Measurements from ENCODE around the gene PRSS56.

Gene PRSS56

GRCh38 chr2:232478571-232479340, 41.4 kb upstream of the PRSS56 start:
- no peak for TF ChIP-seq CTCF (IDR thresholded peaks at IDR 0.05; ENCODE audit: control extremely low read depth, extremely low read depth, low read depth, missing control alignments)
- CTCF ChIA-PET = interaction anchor here (1.5 kb wide), 1 partner anchor 14 kb away, joined by 3 read pairs; no protein-coding TSS in a partner anchor
- POLR2A ChIA-PET = no interaction called here
- no peak for DNase-seq (ENCODE audit: extremely low spot score)

DNA sequence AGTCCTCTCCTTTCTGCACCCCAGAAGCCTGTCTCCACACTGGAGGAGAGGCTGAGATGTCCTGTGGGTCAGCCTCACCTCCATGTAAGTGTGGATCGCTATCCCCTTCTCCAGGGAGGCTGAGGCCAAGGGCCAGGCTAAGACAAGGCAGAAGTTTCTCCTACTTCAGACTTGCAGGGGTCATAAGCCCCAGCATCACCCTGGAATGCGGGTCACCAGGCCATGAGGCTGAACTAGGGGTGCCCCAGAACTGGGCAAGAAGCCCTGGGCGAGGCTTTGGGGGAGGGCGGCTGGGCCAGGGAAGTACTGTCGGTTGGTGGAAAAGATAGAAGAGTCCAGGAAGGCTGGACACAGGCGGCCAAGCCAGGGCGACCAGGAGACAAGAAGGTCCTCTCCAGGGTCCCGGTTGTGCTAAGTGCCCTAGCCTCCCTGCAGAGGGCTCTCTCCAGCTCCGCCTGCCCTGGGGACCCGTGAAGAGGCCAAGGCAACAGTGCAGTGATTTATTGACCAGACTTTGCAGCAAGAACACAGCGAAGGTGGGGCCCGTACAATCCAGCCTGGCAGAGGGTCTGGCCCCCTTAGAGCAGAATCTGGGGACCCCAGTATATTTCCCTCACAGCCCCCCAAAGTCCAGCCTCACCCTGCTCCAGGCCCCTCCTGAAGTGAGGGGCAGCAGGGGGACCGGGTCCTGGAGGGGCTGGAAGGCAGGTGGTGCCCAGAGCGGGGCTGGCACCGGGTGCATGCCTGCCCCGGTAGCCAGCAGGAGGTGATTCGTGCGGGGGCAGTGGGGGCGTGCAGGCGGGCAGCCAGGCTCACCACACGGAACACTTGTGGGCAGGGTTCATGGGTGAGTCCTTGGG, 40.6 kb upstream of the PRSS56 start:
- CTCF ChIA-PET = no interaction called here
- DNase-seq (ENCODE audit: extremely low spot score) = no peak
- POLR2A ChIA-PET = no interaction called here
- TF ChIP-seq CTCF (IDR thresholded peaks at IDR 0.05; ENCODE audit: control extremely low read depth, extremely low read depth, low read depth, missing control alignments) = no peak

GRCh38 chr2:232480201-232481190, 39.7 kb upstream of the PRSS56 start:
- no peak for TF ChIP-seq CTCF (IDR thresholded peaks at IDR 0.05; ENCODE audit: control extremely low read depth, extremely low read depth, low read depth, missing control alignments)
- no peak for DNase-seq (ENCODE audit: extremely low spot score)
- ChIA-PET CTCF (no interaction called here), POLR2A (no interaction called here)

DNA sequence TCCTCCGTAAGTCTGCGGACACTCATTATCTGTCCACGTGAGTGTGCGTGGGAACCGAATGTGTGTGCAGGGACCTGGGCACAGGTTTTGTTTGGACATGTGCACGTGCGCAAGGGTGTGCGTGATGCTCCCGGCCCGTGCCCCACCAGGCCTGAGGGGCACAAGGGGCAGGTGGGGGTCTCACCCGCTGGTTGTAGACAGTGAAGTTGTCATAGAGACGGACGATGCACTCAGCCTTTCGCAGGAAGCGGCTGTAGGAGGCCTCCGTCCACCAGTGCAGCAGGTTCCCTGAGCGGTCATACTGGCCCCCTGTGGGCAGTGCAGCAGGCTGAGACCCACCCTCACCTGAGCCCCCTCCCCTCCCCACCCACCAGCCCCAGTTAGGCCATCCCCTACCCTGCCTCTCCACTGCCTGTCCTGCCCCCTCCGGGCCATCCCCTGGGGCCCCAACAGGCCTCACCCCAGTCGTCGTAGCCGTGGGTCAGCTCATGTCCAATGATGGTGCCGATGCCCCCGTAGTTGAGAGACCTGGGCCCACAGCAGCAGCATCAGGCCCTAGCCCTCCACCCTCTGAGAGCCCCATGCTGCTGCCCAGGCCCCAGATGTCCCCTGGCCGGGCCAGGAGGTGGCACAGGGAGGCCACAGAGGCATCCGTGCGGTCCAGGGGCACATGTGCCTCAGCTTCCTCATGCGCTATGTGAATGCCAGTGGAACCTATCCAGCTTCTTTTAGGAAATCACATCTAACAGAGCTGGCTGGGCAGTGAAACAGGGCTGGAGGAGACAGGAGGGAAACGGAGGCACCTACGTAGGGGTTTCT, 38.7 kb upstream of the PRSS56 start:
- ChIA-PET POLR2A (no interaction called here), CTCF (no interaction called here)
- DNase-seq (ENCODE audit: extremely low spot score) = no peak
- TF ChIP-seq CTCF (IDR thresholded peaks at IDR 0.05; ENCODE audit: control extremely low read depth, extremely low read depth, low read depth, missing control alignments) = no peak

DNA sequence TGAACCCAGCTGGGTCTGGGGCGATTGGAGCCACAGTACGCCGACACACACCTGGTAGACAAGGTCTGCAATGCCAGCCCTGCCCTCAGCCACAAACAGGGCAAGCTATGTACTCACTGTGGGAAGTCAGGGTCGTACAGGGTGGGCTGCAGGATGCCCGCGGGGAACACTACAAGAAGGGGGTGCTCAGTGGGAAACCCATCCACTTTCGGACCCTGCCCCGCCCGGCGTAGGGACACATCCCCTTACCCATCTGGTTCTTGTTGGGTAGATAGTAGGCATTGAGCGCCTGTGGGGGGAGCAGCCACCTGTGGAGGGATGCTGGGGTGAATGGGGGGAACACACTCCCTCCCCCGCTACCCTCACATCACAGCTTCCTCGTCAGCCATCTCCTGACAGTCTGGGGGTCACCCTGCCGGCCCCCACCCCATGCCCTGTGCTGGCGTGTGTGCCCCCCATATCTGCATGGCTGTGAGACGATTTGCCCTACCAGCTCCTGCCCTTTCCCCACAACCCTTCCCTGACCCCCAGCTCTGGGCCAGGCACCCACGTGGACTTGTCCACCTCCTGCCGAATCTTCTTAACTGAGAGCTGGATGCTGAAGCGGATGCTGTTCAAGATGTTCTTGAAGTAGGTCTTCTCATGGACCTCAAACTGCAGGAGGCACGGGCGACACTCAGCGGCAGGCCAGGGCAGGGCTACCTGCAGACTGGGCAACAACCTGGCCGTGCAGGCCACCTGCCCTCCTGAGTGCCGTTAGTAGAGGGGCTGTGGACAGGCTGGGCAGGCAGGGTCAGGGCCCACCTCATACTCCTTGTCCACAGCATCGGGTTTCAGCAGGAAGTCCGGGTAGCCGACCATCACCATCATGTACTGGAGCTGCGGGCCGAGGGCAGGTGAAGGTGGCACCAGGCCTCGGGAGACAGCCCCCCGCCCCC, 37.6 kb upstream of the PRSS56 start:
- ChIA-PET CTCF (no interaction called here), POLR2A (no interaction called here)
- DNase-seq (ENCODE audit: extremely low spot score) = no peak
- TF ChIP-seq CTCF (IDR thresholded peaks at IDR 0.05; ENCODE audit: control extremely low read depth, extremely low read depth, low read depth, missing control alignments) = no peak

Measured in GM10248 (cell line).